ENCODE results near the gene PDK1. TPM values are rescaled to one million over a fixed set of nuclear protein-coding genes. Genes with fewer than 3 reads are reported as not detected.

PDK1 gene
- total RNA-seq, 1 experiment from 2014 or later: 74.7 TPM

GRCh38 chr2:172513524-172513900 lies 42.4 kb upstream of the PDK1 start:
- no peak overlapping the region for H3K56ac ChIP-seq (ENCODE audit: insufficient read length, low read depth, low read length)

More at GRCh38 chr2:172513524-172513900, 42.4 kb upstream of the PDK1 start:
- H3K18ac ChIP-seq (ENCODE audit: insufficient read length, low read depth, low read length): no peak overlapping the region
- no peak overlapping the region for H3K4ac ChIP-seq (ENCODE audit: low read depth, low read length)
- H3K4me1 Mint-ChIP-seq: peaks cover 6 to 13% of the 10 kb centered on the region in 2 experiments
- no peak overlapping the region for H2BK15ac ChIP-seq (ENCODE audit: low read depth, low read length)
- H3K4me2 ChIP-seq (ENCODE audit: insufficient read depth, insufficient read length, low read length): no peak overlapping the region
- peaks cover 30% of the 10 kb centered on the region for H3K9me3 ChIP-seq (ENCODE audit: control insufficient read depth, low read depth, low read length)
- no peak overlapping the region for H3K27ac Mint-ChIP-seq
- no peak overlapping the region for H4K8ac ChIP-seq (replicated peaks; ENCODE audit: insufficient read length, low read depth, low read length)
- H3K4me1 ChIP-seq (ENCODE audit: insufficient read depth, low read length): no peaks in the 10 kb centered on the region
- no peak overlapping the region for H2BK120ac ChIP-seq (ENCODE audit: low read depth, low read length, poor library complexity, severe bottlenecking)
- H2BK20ac ChIP-seq (ENCODE audit: low read depth, low read length, poor library complexity, severe bottlenecking): no peak overlapping the region
- no peak for TF ChIP-seq CTCF (conservative IDR thresholded peaks at IDR 0.05)
- no peak overlapping the region for H2BK5ac ChIP-seq (ENCODE audit: insufficient read length, low read length)
- no peak overlapping the region for H4K5ac ChIP-seq (ENCODE audit: insufficient read length, low read depth, low read length)
- no peaks in the 10 kb centered on the region for H3K79me1 ChIP-seq (ENCODE audit: insufficient read depth, low read depth, low read length, poor library complexity, severe bottlenecking)
- no peaks in the 10 kb centered on the region for H3K27me3 Mint-ChIP-seq (ENCODE audit: low read depth)
- H3K27me3 ChIP-seq (ENCODE audit: insufficient read depth, low read length): no peaks in the 10 kb centered on the region
- no peaks in the 10 kb centered on the region for H4K20me1 ChIP-seq (ENCODE audit: control insufficient read depth, insufficient read depth, insufficient read length)
- H3K4me3 Mint-ChIP-seq: no peak overlapping the region
- H3K9ac ChIP-seq (ENCODE audit: extremely low read depth, insufficient read length, low read length): no peak overlapping the region
- no CpG with 5 or more reads among the region's 6 CpGs for WGBS (ENCODE audit: extremely low coverage, insufficient read length, low lambda C conversion rate)
- no peaks in the 10 kb centered on the region for H3K79me2 ChIP-seq (ENCODE audit: insufficient read depth, low read length)
- H3K9me3 Mint-ChIP-seq: peaks cover 35 to 39% of the 10 kb centered on the region in 2 experiments
- H4K91ac ChIP-seq (ENCODE audit: insufficient read length, low read depth, low read length): no peak overlapping the region
- H3K36me3 Mint-ChIP-seq (ENCODE audit: insufficient read depth in 1 of 3, low read depth in 3 of 3): peaks cover 38 to 51% (median 41%) of the 10 kb centered on the region in 3 experiments
- no peaks in the 10 kb centered on the region for H3K23me2 ChIP-seq (ENCODE audit: insufficient read length, low read depth, low read length, poor library complexity, severe bottlenecking)
- no peak overlapping the region for H3K14ac ChIP-seq (ENCODE audit: insufficient read depth, low read length)
- DNase-seq: no peak
- H3K27ac ChIP-seq (ENCODE audit: insufficient read length, low read depth, low read length): no peak overlapping the region
- no peak overlapping the region for H2AK5ac ChIP-seq (ENCODE audit: insufficient read length, low read length)
- H3T11ph ChIP-seq (ENCODE audit: low read length): no peak overlapping the region
- no peak overlapping the region for H2BK12ac ChIP-seq (ENCODE audit: insufficient read length, low read depth, low read length)
- H3K23ac ChIP-seq (ENCODE audit: insufficient read length, low read depth, low read length): no peak overlapping the region
- no peak overlapping the region for H2AFZ ChIP-seq (ENCODE audit: low read length)
